Measurements from ENCODE around the gene EIF5B. TPM values are rescaled to one million over a fixed set of nuclear protein-coding genes. Genes with fewer than 3 reads are reported as not detected.

The EIF5B gene
- polyA plus RNA-seq, 2 of the 4 experiments (the other 2 are of a cell fraction) = 25.0 to 75.4 TPM

DNA sequence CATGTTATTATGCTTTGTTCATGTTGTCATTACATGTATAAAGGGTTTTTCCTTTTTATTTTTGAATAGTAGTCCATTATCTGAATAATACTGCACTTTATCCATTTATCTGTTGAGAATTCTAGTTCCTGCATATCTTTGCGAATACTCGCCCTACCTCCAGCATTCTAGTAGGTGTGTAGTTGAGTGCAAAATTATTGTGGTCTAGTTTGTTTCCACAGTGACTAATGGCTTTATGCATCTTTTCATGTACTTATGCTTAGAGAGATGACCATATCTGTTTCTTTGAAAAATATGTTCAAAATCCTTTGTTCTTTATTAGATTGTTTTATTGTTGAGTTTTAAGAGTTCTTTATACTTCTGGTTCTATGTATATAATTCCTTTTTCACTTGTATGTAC, 48.8 kb downstream of the EIF5B start:
- TF ChIP-seq EHF (CRISPR knock-in tag; IDR thresholded peaks at IDR 0.05) = no peak
- TF ChIP-seq KDM1A (IDR thresholded peaks at IDR 0.05; ENCODE audit: low read depth) = no peak
- no peak for TF ChIP-seq CHD2 (IDR thresholded peaks at IDR 0.05; ENCODE audit: low read length, partially characterized antibody)
- no peak for TF ChIP-seq SREBF2 (IDR thresholded peaks at IDR 0.05)
- TF ChIP-seq RARB (CRISPR knock-in tag; IDR thresholded peaks at IDR 0.05) = no peak
- TF ChIP-seq KDM5A (IDR thresholded peaks at IDR 0.05) = no peak
- TF ChIP-seq, protein P1, sequence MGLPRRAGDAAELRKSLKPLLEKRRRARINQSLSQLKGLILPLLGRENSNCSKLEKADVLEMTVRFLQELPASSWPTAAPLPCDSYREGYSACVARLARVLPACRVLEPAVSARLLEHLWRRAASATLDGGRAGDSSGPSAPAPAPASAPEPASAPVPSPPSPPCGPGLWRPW (IDR thresholded peaks at IDR 0.05) = no peak
- TF ChIP-seq HOXB5 (CRISPR knock-in tag; IDR thresholded peaks at IDR 0.05) = no peak
- TF ChIP-seq, protein P2, sequence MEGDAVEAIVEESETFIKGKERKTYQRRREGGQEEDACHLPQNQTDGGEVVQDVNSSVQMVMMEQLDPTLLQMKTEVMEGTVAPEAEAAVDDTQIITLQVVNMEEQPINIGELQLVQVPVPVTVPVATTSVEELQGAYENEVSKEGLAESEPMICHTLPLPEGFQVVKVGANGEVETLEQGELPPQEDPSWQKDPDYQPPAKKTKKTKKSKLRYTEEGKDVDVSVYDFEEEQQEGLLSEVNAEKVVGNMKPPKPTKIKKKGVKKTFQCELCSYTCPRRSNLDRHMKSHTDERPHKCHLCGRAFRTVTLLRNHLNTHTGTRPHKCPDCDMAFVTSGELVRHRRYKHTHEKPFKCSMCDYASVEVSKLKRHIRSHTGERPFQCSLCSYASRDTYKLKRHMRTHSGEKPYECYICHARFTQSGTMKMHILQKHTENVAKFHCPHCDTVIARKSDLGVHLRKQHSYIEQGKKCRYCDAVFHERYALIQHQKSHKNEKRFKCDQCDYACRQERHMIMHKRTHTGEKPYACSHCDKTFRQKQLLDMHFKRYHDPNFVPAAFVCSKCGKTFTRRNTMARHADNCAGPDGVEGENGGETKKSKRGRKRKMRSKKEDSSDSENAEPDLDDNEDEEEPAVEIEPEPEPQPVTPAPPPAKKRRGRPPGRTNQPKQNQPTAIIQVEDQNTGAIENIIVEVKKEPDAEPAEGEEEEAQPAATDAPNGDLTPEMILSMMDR (IDR thresholded peaks at IDR 0.05) = no peak
- ATAC-seq = no peak

DNA sequence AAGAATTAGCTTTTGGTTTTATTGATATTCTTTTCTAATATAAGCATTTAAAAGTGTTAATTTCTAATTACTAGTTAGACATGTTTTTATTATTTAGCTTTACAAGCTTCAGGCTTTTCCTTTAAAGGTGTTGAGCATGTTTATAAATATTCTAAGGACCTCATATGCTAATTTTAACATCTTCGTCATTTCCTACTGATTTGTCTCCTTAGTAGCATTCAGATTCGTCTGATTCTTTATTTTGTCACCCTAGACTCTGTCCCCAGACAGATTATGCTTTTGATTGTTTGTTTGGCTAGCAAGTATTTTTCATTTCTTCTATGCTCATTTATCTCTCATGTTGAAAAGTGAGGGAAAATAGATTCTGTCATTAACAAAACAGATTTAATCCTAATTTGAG, 51.7 kb downstream of the EIF5B start:
- no peak for ATAC-seq
- 88% methylated on average over 2 of the region's 2 CpGs for WGBS (ENCODE audit: missing lambda C conversion rate)
- no peak for TF ChIP-seq RNF2 (IDR thresholded peaks at IDR 0.05; ENCODE audit: borderline replicate concordance, low read depth)
- no peak for TF ChIP-seq TP53 (CRISPR knock-in tag; IDR thresholded peaks at IDR 0.05)
- TF ChIP-seq, protein P3, sequence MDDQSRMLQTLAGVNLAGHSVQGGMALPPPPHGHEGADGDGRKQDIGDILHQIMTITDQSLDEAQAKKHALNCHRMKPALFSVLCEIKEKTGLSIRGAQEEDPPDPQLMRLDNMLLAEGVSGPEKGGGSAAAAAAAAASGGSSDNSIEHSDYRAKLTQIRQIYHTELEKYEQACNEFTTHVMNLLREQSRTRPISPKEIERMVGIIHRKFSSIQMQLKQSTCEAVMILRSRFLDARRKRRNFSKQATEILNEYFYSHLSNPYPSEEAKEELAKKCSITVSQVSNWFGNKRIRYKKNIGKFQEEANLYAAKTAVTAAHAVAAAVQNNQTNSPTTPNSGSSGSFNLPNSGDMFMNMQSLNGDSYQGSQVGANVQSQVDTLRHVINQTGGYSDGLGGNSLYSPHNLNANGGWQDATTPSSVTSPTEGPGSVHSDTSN (IDR thresholded peaks at IDR 0.05) = no peak
- TF ChIP-seq NPAS2 (CRISPR knock-in tag; IDR thresholded peaks at IDR 0.05; ENCODE audit: borderline replicate concordance) = no peak
- no peak for TF ChIP-seq POLR2AphosphoS2 (conservative IDR thresholded peaks at IDR 0.05; ENCODE audit: low read length)
- no peak for TF ChIP-seq FOSL2 (IDR thresholded peaks at IDR 0.05)
- no peak for TF ChIP-seq FOSL2 (CRISPR knock-in tag; IDR thresholded peaks at IDR 0.05)
- no peak for TF ChIP-seq EP300 (IDR thresholded peaks at IDR 0.05)
- no peak for TF ChIP-seq NR3C1 (IDR thresholded peaks at IDR 0.05)
- no peak for TF ChIP-seq KDM1A (IDR thresholded peaks at IDR 0.05; ENCODE audit: low read depth)
- no peak for TF ChIP-seq CHD4 (IDR thresholded peaks at IDR 0.05; ENCODE audit: borderline replicate concordance)
- Histone ChIP-seq H3K4me2 (no peak overlapping the region), H3K27ac (no peak overlapping the region), H3K4me1 (no peaks in the 10 kb centered on the region), H3K9me3 (no peaks in the 10 kb centered on the region), H3K4me3 (no peak overlapping the region)
- FAIRE-seq = no peak
- CTCF ChIA-PET = interaction anchor here (1.0 kb wide), 1 partner anchor 11 kb away, joined by 3 read pairs; no protein-coding TSS in a partner anchor
- DNase-seq (ENCODE audit: low read depth in 1 of 2, low spot score in 1 of 2) = no peak
- POLR2A ChIA-PET = no interaction called here

More for the DNA sequence above, 48.8 kb downstream of the EIF5B start:
- Histone ChIP-seq H3K27ac (no peak overlapping the region), H3K4me2 (no peak overlapping the region), H3K4me3 (no peak overlapping the region), H3K9me3 (no peaks in the 10 kb centered on the region), H3K4me1 (no peaks in the 10 kb centered on the region)
- CTCF ChIA-PET = interaction anchor here (1.5 kb wide), 1 partner anchor 10 kb away, joined by 4 read pairs; no protein-coding TSS in a partner anchor
- POLR2A ChIA-PET = no interaction called here
- 91% methylated on average over 2 of the region's 2 CpGs for WGBS (ENCODE audit: missing lambda C conversion rate)
- no peak for FAIRE-seq
- no peak for DNase-seq (ENCODE audit: low read depth in 1 of 2, low spot score in 1 of 2)

DNA sequence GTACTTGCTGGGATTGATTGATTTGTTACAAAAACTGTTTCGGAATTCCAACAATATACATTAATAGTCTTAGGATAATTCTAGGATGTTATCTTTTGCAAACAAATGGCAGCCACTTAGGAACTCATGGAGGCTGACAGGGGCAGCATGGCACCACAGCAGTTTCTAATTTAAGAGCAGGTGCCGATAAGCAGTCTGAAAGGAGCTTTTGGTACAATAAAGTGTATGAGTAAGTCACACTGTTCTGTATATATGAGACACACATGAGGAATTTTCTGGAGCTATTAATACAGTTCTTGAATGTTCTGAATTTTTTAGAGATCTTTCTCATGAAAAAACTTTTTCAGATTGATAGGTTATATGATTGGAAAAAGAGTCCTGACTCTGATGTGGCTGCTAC, 52.2 kb downstream of the EIF5B start:
- TF ChIP-seq KDM1A (IDR thresholded peaks at IDR 0.05; ENCODE audit: low read depth) (no peak), POLR2A (IDR thresholded peaks at IDR 0.05; ENCODE audit: low read length) (no peak), RARB (CRISPR knock-in tag; IDR thresholded peaks at IDR 0.05) (no peak), EHMT2 (IDR thresholded peaks at IDR 0.05; ENCODE audit: low read depth) (no peak), POLR2AphosphoS2 (conservative IDR thresholded peaks at IDR 0.05; ENCODE audit: low read length) (no peak), HDAC2 (IDR thresholded peaks at IDR 0.05) (no peak)
- Histone ChIP-seq H3K4me3 (no peak overlapping the region), H3K27ac (no peak overlapping the region), H3K9me3 (no peaks in the 10 kb centered on the region), H3K4me2 (no peak overlapping the region), H3K4me1 (no peaks in the 10 kb centered on the region)
- POLR2A ChIA-PET = no interaction called here
- ATAC-seq (no peak), FAIRE-seq (no peak), DNase-seq (ENCODE audit: low read depth in 1 of 2, low spot score in 1 of 2) (no peak)
- 42% methylated on average over 2 of the region's 2 CpGs for WGBS (ENCODE audit: missing lambda C conversion rate)
- CTCF ChIA-PET = interaction anchor here (1.0 kb wide), 1 partner anchor 10 kb away, joined by 3 read pairs; no protein-coding TSS in a partner anchor

Data from A549 (cell line).